A549 (cell line): ENCODE measurements around the gene PELI3. TPM values are rescaled to one million over a fixed set of nuclear protein-coding genes. Genes with fewer than 3 reads are reported as not detected.
A peak's percentile ranks its signal among the peaks of the same experiment; 100 is the strongest.

Experiments
- ATAC-seq, 2 experiments: fragments of 200-7000 bp in 1 of 2; fragments of >200 bp in 1 of 2; cut with Nextera tagmentation in 1 of 2; cut with Tn5 transposase in 1 of 2; 3 replicates each; pipeline versions ENCODE4 v1.8.0 to v1.9.1; 2018 to 2020; ENCODE audit warnings: mild to moderate bottlenecking in 1 of 2, moderate library complexity in 1 of 2
- CTCF ChIA-PET: fragments of 300-600 bp; sonication (Branson Sonifier 250); formaldehyde crosslinking; extraction: SDS; loops from one replicate; lab custom pipeline; 2021; ENCODE audit warnings: antibody characterized with exemption, inconsistent platforms; lab: Yijun Ruan, JAX
- POLR2A ChIA-PET: fragments of 350-600 bp; formaldehyde crosslinking; extraction: SDS; loops from one replicate; lab custom pipeline; 2021; ENCODE audit warnings: antibody characterized with exemption, inconsistent platforms; lab: Yijun Ruan, JAX
- DNase-seq, 2 experiments: peaks; one replicate each; pipeline versions ENCODE4 v3.0.0 to v3.0.0-alpha.2; 2011 to 2016; ENCODE audit warnings: low read depth in 1 of 2, low spot score in 1 of 2
- FAIRE-seq: peaks from 2 replicates; lab custom pipeline; 2011; peaks lifted over from hg19 to GRCh38; lab: Jason Lieb, UNC
- H3K27ac ChIP-seq, 2 experiments: fragments of >200 bp; sonication (Bioruptor Twin); formaldehyde crosslinking; 3 replicates each; pipeline ENCODE4 v1.5.1; 2016 to 2017
- H3K4me1 ChIP-seq: fragments of >200 bp; sonication (Bioruptor Twin); formaldehyde crosslinking; 3 replicates; pipeline ENCODE4 v1.6.1; 2016
- H3K4me2 ChIP-seq: fragments of >200 bp; sonication (Bioruptor Twin); formaldehyde crosslinking; 3 replicates; pipeline ENCODE4 v1.6.1; 2016
- H3K4me3 ChIP-seq: fragments of >200 bp; sonication (Bioruptor Twin); formaldehyde crosslinking; 3 replicates; pipeline ENCODE4 v1.5.1; 2016
- H3K9me3 ChIP-seq: fragments of >200 bp; sonication (Bioruptor Twin); formaldehyde crosslinking; 3 replicates; pipeline ENCODE4 v1.6.1; 2016
- CBX2 ChIP-seq: fragments of 200-600 bp; sonication (generic); IDR thresholded peaks from 2 replicates; pipeline ENCODE4 v1.6.1; 2016; ENCODE audit warnings: low read depth, mild to moderate bottlenecking, borderline replicate concordance
- CBX8 ChIP-seq: fragments of 200-600 bp; sonication (generic); IDR thresholded peaks from 2 replicates; pipeline ENCODE4 v1.6.1; 2016
- CHD4 ChIP-seq: fragments of 200-600 bp; sonication (generic); IDR thresholded peaks from 2 replicates; pipeline ENCODE4 v1.6.1; 2016; ENCODE audit warnings: antibody characterized with exemption, mild to moderate bottlenecking, borderline replicate concordance
- CTCF ChIP-seq: fragments of >200 bp; sonication (Bioruptor Twin); formaldehyde crosslinking; IDR thresholded peaks from 3 replicates; pipeline ENCODE4 v1.5.1; 2016
- EHF ChIP-seq: fragments of 250-450 bp; sonication (Bioruptor Pico); IDR thresholded peaks from 2 replicates; pipeline ENCODE4 v1.5.0; 2020; ENCODE audit warnings: mild to moderate bottlenecking
- ELK1 ChIP-seq: fragments of 150-350 bp; IDR thresholded peaks from 2 replicates; pipeline ENCODE4 v1.6.1; 2014; ENCODE audit warnings: low read depth, mild to moderate bottlenecking, low read length
- FOXS1 ChIP-seq: fragments of 250-450 bp; sonication (Bioruptor Pico); IDR thresholded peaks from 2 replicates; pipeline ENCODE4 v1.5.0; 2020; ENCODE audit warnings: mild to moderate bottlenecking, moderate library complexity
- HDAC2 ChIP-seq: fragments of 200-600 bp; sonication (generic); IDR thresholded peaks from 2 replicates; pipeline ENCODE4 v1.6.1; 2016
- HOXB5 ChIP-seq: fragments of 250-450 bp; sonication (Bioruptor Pico); IDR thresholded peaks from 2 replicates; pipeline ENCODE4 v1.5.0; 2020; ENCODE audit warnings: mild to moderate bottlenecking, moderate library complexity
- JUN ChIP-seq, 2 experiments: fragments of >200 bp; sonication (Bioruptor Twin); formaldehyde crosslinking; IDR thresholded peaks; 2 replicates in 1 of 2; 3 replicates in 1 of 2; pipeline ENCODE4 v1.6.1; 2016 to 2017
- MYC ChIP-seq: IDR thresholded peaks from 2 replicates; pipeline ENCODE4 v1.6.1; 2012; ENCODE audit warnings: mild to moderate bottlenecking, inconsistent platforms, low read length, improper control_type of control experiment, borderline replicate concordance
- NR3C1 ChIP-seq: fragments of >200 bp; sonication (Bioruptor Twin); formaldehyde crosslinking; IDR thresholded peaks from 3 replicates; pipeline ENCODE4 v1.6.1; 2017
- RAD21 ChIP-seq, 2 experiments: fragments of >200 bp in 1 of 2; sonication (Bioruptor Twin) in 1 of 2; formaldehyde crosslinking in 1 of 2; IDR thresholded peaks in 1 of 2; conservative IDR thresholded peaks in 1 of 2; 2 replicates in 1 of 2; 3 replicates in 1 of 2; pipeline ENCODE4 v1.6.1; 2012 to 2018; ENCODE audit warnings: inconsistent platforms in 1 of 2
- RCOR1 ChIP-seq: fragments of 150-350 bp; IDR thresholded peaks from 2 replicates; pipeline ENCODE4 v1.6.1; 2014; ENCODE audit warnings: antibody characterized with exemption, low read length, low read depth
- RNF2 ChIP-seq: fragments of 200-600 bp; sonication (generic); IDR thresholded peaks from 2 replicates; pipeline ENCODE4 v1.6.1; 2016; ENCODE audit warnings: low read depth, mild to moderate bottlenecking, antibody characterized with exemption, moderate library complexity, borderline replicate concordance
- SMC3 ChIP-seq: fragments of >200 bp; sonication (Bioruptor Twin); formaldehyde crosslinking; IDR thresholded peaks from 3 replicates; pipeline ENCODE4 v1.6.1; 2018; ENCODE audit warnings: inconsistent platforms
- TFCP2L1 ChIP-seq: fragments of 250-450 bp; sonication (Bioruptor Pico); IDR thresholded peaks from 2 replicates; pipeline ENCODE4 v1.5.0; 2021; ENCODE audit warnings: mild to moderate bottlenecking
- TP53 ChIP-seq: fragments of 250-450 bp; sonication (Bioruptor Pico); IDR thresholded peaks from 2 replicates; pipeline ENCODE4 v1.5.0; 2021; ENCODE audit warnings: mild to moderate bottlenecking, moderate library complexity
- ZFP36 ChIP-seq: fragments of 450-650 bp; IDR thresholded peaks from 2 replicates; pipeline ENCODE4 v1.6.1; 2014; ENCODE audit warnings: borderline replicate concordance; ENCODE audit not compliant: partially characterized antibody
- ZNF302 ChIP-seq: fragments of 250-450 bp; sonication (Bioruptor Pico); IDR thresholded peaks from 2 replicates; pipeline ENCODE4 v1.9.0; 2021; ENCODE audit warnings: inconsistent platforms, mild to moderate bottlenecking, moderate library complexity
- WGBS: methylation state at CpG from one replicate; pipeline ENCODE4 v1.1.6; 2017; ENCODE audit errors: missing lambda C conversion rate; 5-methylcytosine and 5-hydroxymethylcytosine counted together
- polyA plus RNA-seq, 4 experiments: library from polyadenylated mRNA; depleted of rRNA in 3 of 4; stranded (reverse); fragments of >200 nt; fragmentation: RNase III in 1 of 4; extraction: RNeasy Plus Mini Kit Qiagen cat#74134 plus additional on column Dnase treatment in 1 of 4; gene quantifications; 2 replicates in 3 of 4; 3 replicates in 1 of 4; pipeline ENCODE4 v1.2.3, GENCODE V29; 2011 to 2017
- TF ChIP-seq, protein P1 (sequence below): fragments of 250-450 bp; sonication (Bioruptor Pico); IDR thresholded peaks from 2 replicates; pipeline ENCODE4 v1.5.0; 2020; ENCODE audit warnings: low read depth, mild to moderate bottlenecking, moderate library complexity
- TF ChIP-seq, protein P2 (sequence below): fragments of 450-650 bp; IDR thresholded peaks from 2 replicates; pipeline ENCODE4 v1.6.1; 2014; ENCODE audit warnings: antibody characterized with exemption

Gene PELI3
- polyA plus RNA-seq, 2 of the 4 experiments (the other 2 are of a cell fraction): 2.3 to 5.7 TPM

DNA sequence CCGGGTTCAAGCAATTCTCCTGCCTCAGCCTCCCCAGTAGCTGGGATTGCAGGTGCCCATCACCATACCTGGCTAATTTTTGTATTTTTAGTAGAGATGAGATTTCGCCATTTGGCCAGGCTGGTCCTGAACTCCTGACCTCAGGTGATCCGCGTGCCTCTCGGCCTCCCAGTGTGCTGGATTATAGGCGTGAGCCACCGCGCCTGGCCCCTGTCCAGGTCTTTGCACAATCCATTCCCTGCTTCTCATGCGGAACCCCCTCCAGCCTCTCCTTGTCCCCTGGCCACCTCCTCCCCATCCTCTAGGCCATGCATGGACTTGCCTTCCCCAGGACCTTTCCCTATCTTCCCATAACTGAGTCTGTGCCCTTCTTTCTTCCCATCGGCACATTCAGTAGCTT is 22.3 kb downstream of the PELI3 start:
- no peak for FAIRE-seq
- ChIA-PET CTCF (interaction anchor here (1.7 to 6.2 kb wide), 2 partner anchors 10 to 189 kb away, joined by 5 to 27 read pairs; partner anchors contain the start of genes DPP3 and RBM4B), POLR2A (no interaction called here)
- no peak overlapping the region for H3K4me2 ChIP-seq
- WGBS: 94% methylated on average over 10 of the region's 10 CpGs
- no peak overlapping the region for H3K4me3 ChIP-seq
- no peaks in the 10 kb centered on the region for H3K4me1 ChIP-seq
- no peaks in the 10 kb centered on the region for H3K9me3 ChIP-seq
- DNase-seq: no peak
- TF ChIP-seq RCOR1 (no peak), RNF2 (no peak), ZNF302 (CRISPR knock-in tag) (no peak)
- TF ChIP-seq, protein P1, sequence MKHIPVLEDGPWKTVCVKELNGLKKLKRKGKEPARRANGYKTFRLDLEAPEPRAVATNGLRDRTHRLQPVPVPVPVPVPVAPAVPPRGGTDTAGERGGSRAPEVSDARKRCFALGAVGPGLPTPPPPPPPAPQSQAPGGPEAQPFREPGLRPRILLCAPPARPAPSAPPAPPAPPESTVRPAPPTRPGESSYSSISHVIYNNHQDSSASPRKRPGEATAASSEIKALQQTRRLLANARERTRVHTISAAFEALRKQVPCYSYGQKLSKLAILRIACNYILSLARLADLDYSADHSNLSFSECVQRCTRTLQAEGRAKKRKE: no peak
- TF ChIP-seq, protein P2, sequence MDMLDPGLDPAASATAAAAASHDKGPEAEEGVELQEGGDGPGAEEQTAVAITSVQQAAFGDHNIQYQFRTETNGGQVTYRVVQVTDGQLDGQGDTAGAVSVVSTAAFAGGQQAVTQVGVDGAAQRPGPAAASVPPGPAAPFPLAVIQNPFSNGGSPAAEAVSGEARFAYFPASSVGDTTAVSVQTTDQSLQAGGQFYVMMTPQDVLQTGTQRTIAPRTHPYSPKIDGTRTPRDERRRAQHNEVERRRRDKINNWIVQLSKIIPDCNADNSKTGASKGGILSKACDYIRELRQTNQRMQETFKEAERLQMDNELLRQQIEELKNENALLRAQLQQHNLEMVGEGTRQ: no peak
- H3K27ac ChIP-seq: no peak overlapping the region
- ATAC-seq: no peak

GRCh38 chr11:66489636-66490035 is 22.9 kb downstream of the PELI3 start:
- Histone ChIP-seq H3K9me3 (no peaks in the 10 kb centered on the region), H3K27ac (no peak overlapping the region), H3K4me3 (no peak overlapping the region), H3K4me2 (no peak overlapping the region), H3K4me1 (no peaks in the 10 kb centered on the region)
- ATAC-seq (no peak), DNase-seq (no peak), FAIRE-seq (no peak)
- 79% methylated on average over 6 of the region's 7 CpGs for WGBS
- POLR2A ChIA-PET: interaction anchor here (2.3 kb wide), 1 partner anchor 9 kb away, joined by 12 read pairs; the partner anchor contains the start of gene DPP3
- CTCF ChIA-PET: interaction anchor here (0.6 to 6.2 kb wide), 8 partner anchors 10 to 189 kb away, joined by 3 to 27 read pairs (median 5); partner anchors contain the start of genes DPP3 and RBM4B
- TF ChIP-seq CBX8: no peak
- TF ChIP-seq RAD21 (conservative IDR thresholded peaks at IDR 0.05 in 1 of 2, IDR thresholded peaks at IDR 0.05 in 1 of 2): no peak
- no peak for TF ChIP-seq ELK1
- TF ChIP-seq HDAC2: no peak
- TF ChIP-seq JUN (IDR thresholded peaks at IDR 0.05): no peak
- no peak for TF ChIP-seq HOXB5 (CRISPR knock-in tag)
- TF ChIP-seq SMC3: no peak
- TF ChIP-seq CBX2: no peak
- TF ChIP-seq NR3C1: no peak
- TF ChIP-seq ZFP36: no peak
- TF ChIP-seq MYC: no peak
- no peak for TF ChIP-seq TFCP2L1 (CRISPR knock-in tag)

GRCh38 chr11:66491315-66491935 is 24.7 kb downstream of the PELI3 start:
- no peak for DNase-seq
- CTCF ChIA-PET: interaction anchor here (0.7 to 6.2 kb wide), 19 partner anchors 8 to 343 kb away, joined by 3 to 27 read pairs (median 4); partner anchors contain the start of genes DPP3 and MRPL11
- H3K27ac ChIP-seq: no peak overlapping the region
- TF ChIP-seq CHD4: no peak
- no peak for TF ChIP-seq TP53 (CRISPR knock-in tag)
- 0 out of 3 replicates have a peak, but pooled peaks have one; percentile 11 for TF ChIP-seq CTCF
- TF ChIP-seq CBX2: no peak
- TF ChIP-seq EHF (CRISPR knock-in tag): no peak
- no peak for TF ChIP-seq FOXS1 (CRISPR knock-in tag)
- TF ChIP-seq TFCP2L1 (CRISPR knock-in tag): no peak
- WGBS: 73% methylated on average over 19 of the region's 20 CpGs
- peak; percentile 69 to 83; a peak in 4 of 6 replicates for ATAC-seq
- H3K4me2 ChIP-seq: no peak overlapping the region
- POLR2A ChIA-PET: interaction anchor here (2.3 kb wide), 1 partner anchor 11 kb away, joined by 12 read pairs; the partner anchor contains the start of gene DPP3
- H3K4me3 ChIP-seq: no peak overlapping the region
- H3K4me1 ChIP-seq: no peaks in the 10 kb centered on the region
- no peaks in the 10 kb centered on the region for H3K9me3 ChIP-seq
- FAIRE-seq: no peak
